GM10248 (cell line): ENCODE measurements around the gene SPTB.

ENCODE experiments used
- CTCF ChIA-PET: fragments of 300-600 bp; sonication (Branson Sonifier 250); formaldehyde crosslinking; extraction: SDS; loops from one replicate; lab custom pipeline; 2021; ENCODE audit warnings: antibody characterized with exemption; lab: Yijun Ruan, JAX
- POLR2A ChIA-PET: fragments of 350-650 bp; sonication (Branson Sonifier 250); formaldehyde crosslinking; extraction: SDS; loops from one replicate; lab custom pipeline; 2020; ENCODE audit warnings: antibody characterized with exemption; lab: Yijun Ruan, JAX
- DNase-seq: peaks from one replicate; pipeline ENCODE4 v3.0.0; 2012; ENCODE audit errors: extremely low spot score
- CTCF ChIP-seq: IDR thresholded peaks from 2 replicates; pipeline ENCODE4 v1.5.1; 2012; ENCODE audit warnings: mild to moderate bottlenecking, low read depth; ENCODE audit errors: extremely low read depth, missing control alignments, control extremely low read depth

Gene SPTB

GRCh38 chr14:64713677-64714076, 166.0 kb downstream of the SPTB start:
- DNase-seq, result no peak
- CTCF ChIA-PET, result no interaction called here
- TF ChIP-seq CTCF, result no peak
- POLR2A ChIA-PET, result no interaction called here

GRCh38 chr14:64711039-64711438, 168.7 kb downstream of the SPTB start:
- no peak for TF ChIP-seq CTCF
- ChIA-PET POLR2A (no interaction called here), CTCF (no interaction called here)
- DNase-seq, result no peak

GRCh38 chr14:64709126-64709525, 170.6 kb downstream of the SPTB start:
- TF ChIP-seq CTCF, result no peak
- CTCF ChIA-PET, result interaction anchor here (1.0 to 1.8 kb wide), 6 partner anchors 8 to 183 kb away, joined by 3 to 6 read pairs (median 4); no protein-coding TSS in a partner anchor
- DNase-seq, result no peak
- POLR2A ChIA-PET, result no interaction called here

- POLR2A ChIA-PET, result interaction anchor here (0.5 kb wide), 1 partner anchor 190 kb away, joined by 5 read pairs; no protein-coding TSS in a partner anchor
- no peak for TF ChIP-seq CTCF
Observed at GRCh38 chr14:64708148-64709004, 171.3 kb downstream of the SPTB start.

GRCh38 chr14:64707661-64708060, 172.0 kb downstream of the SPTB start:
- no peak for DNase-seq
- TF ChIP-seq CTCF, result no peak
- ChIA-PET POLR2A (no interaction called here), CTCF (interaction anchor here (1.6 to 1.8 kb wide), 2 partner anchors 10 to 72 kb away, joined by 3 to 6 read pairs; no protein-coding TSS in a partner anchor)

More at GRCh38 chr14:64708148-64709004, 171.3 kb downstream of the SPTB start:
- DNase-seq, result no peak
- CTCF ChIA-PET, result interaction anchor here (1.2 to 1.8 kb wide), 4 partner anchors 9 to 183 kb away, joined by 3 to 6 read pairs (median 5); no protein-coding TSS in a partner anchor

GRCh38 chr14:64706593-64707193, 173.0 kb downstream of the SPTB start:
- no peak for DNase-seq
- TF ChIP-seq CTCF, result no peak
- POLR2A ChIA-PET, result no interaction called here
- CTCF ChIA-PET, result no interaction called here
